Measurements from ENCODE around the gene PPIB. TPM values are rescaled to one million over a fixed set of nuclear protein-coding genes. Genes with fewer than 3 reads are reported as not detected.

Gene PPIB
- total RNA-seq = 1,028 and 1,120 TPM in 2 replicates

GRCh38 chr15:64162869-64163658, at the start of gene PPIB:
Gene PPIB, minus strand, starts transcription at chr15:64163022. Its CDS starts 36 bp downstream, at chr15:64162986.

GRCh38 chr15:64151727-64152506, 10.9 kb downstream of the PPIB start, which contains the start of gene SNX22:
Gene SNX22, plus strand, starts transcription at chr15:64151731. Its CDS starts 45 bp downstream, at chr15:64151776.

Other genes starting within 250 kb of the PPIB start
- 0.29 and 1.8 TPM in 2 replicates for gene DAPK2, start 116.5 kb downstream of the PPIB start, total RNA-seq
- 84.0 and 85.9 TPM in 2 replicates for gene CIAO2A, start 69.2 kb downstream of the PPIB start, total RNA-seq
- 31.1 and 50.7 TPM in 2 replicates for gene SNX1, start 67.0 kb downstream of the PPIB start, total RNA-seq
- gene SNX22, start 11.3 kb downstream of the PPIB start, total RNA-seq = 0.18 TPM in 1 of 2 replicates, not detected in the other
- 8.6 and 13.5 TPM in 2 replicates for gene CSNK1G1, start 193.2 kb upstream of the PPIB start, total RNA-seq
- 62.9 and 71.2 TPM in 2 replicates for gene PCLAF, start 218.4 kb upstream of the PPIB start, total RNA-seq
- 5.8 and 8.9 TPM in 2 replicates for gene TRIP4, start 224.8 kb upstream of the PPIB start, total RNA-seq

All from myometrial cell (primary cell).